Endothelial cell of umbilical vein (primary cell): ENCODE measurements around the gene KAZN. TPM values are rescaled to one million over a fixed set of nuclear protein-coding genes. Genes with fewer than 3 reads are reported as not detected.

Experiments
- BruUV-seq: library from RNA; stranded (reverse); fragments of 400-500 nt; replicated peaks from 2 replicates; lab custom pipeline; 2021; lab: Mats Ljungman, UMichigan
- CTCF ChIA-PET: fragments of 300-600, 350-600 bp; sonication (Branson Sonifier 250); formaldehyde crosslinking; loops from one replicate; lab custom pipeline; 2021; ENCODE audit warnings: antibody characterized with exemption, inconsistent platforms; lab: Charles Lee
- POLR2A ChIA-PET: fragments of 300-600, 350-600 bp; sonication (Branson Sonifier 250); formaldehyde crosslinking; loops from one replicate; lab custom pipeline; 2021; ENCODE audit warnings: antibody characterized with exemption, inconsistent platforms; lab: Charles Lee
- DNase-seq: peaks from one replicate; pipeline ENCODE4 v3.0.0-alpha.2; 2011; ENCODE audit warnings: low read depth, low spot score
- FAIRE-seq: peaks from 2 replicates; lab custom pipeline; 2011; peaks lifted over from hg19 to GRCh38; lab: Jason Lieb, UNC
- H2AFZ ChIP-seq: 2 replicates; pipeline ENCODE4 v1.6.0; 2012; ENCODE audit warnings: low read depth, low read length, control low read depth, inconsistent platforms
- H3K27ac ChIP-seq: 2 replicates; pipeline ENCODE4 v1.5.1; 2011; ENCODE audit warnings: low read depth, mild to moderate bottlenecking, control low read depth, low read length, moderate library complexity; ENCODE audit not compliant: insufficient read depth
- H3K27me3 ChIP-seq, 2 experiments: 2 replicates each; pipeline versions ENCODE4 v1.6.0 to v1.6.1; 2011; ENCODE audit warnings: low read length in 2 of 2, mixed read lengths in 1 of 2; ENCODE audit not compliant: control insufficient read depth in 2 of 2, insufficient read depth in 2 of 2
- H3K36me3 ChIP-seq, 2 experiments: 2 replicates in 1 of 2; 3 replicates in 1 of 2; pipeline ENCODE4 v1.5.1; 2011; ENCODE audit warnings: low read length in 2 of 2, mild to moderate bottlenecking in 1 of 2, moderate library complexity in 1 of 2; ENCODE audit not compliant: control insufficient read depth in 2 of 2, insufficient read depth in 2 of 2; ENCODE audit errors: extremely low read depth in 1 of 2
- H3K4me1 ChIP-seq: 3 replicates; pipeline ENCODE4 v1.5.1; 2011; ENCODE audit warnings: mild to moderate bottlenecking, low read length; ENCODE audit not compliant: control insufficient read depth, insufficient read depth; ENCODE audit errors: extremely low read depth
- H3K4me2 ChIP-seq: 2 replicates; pipeline ENCODE4 v1.6.1; 2011; ENCODE audit warnings: low read length, control low read depth, mixed read lengths; ENCODE audit not compliant: insufficient read depth
- H3K4me3 ChIP-seq, 3 experiments: fragments of 200-600 bp in 1 of 3; sonication (generic), shearing (Covaris generic) in 1 of 3; replicated peaks in 1 of 3; 2 replicates each; pipeline ENCODE4 v1.5.1; 2011 to 2016; ENCODE audit warnings: control low read depth in 3 of 3, low read length in 3 of 3, mild to moderate bottlenecking in 2 of 3, inconsistent platforms in 1 of 3, low read depth in 1 of 3, moderate library complexity in 1 of 3; ENCODE audit not compliant: insufficient read depth in 1 of 3
- H3K79me2 ChIP-seq: 2 replicates; pipeline ENCODE4 v1.6.0; 2012; ENCODE audit warnings: low read length, inconsistent platforms; ENCODE audit not compliant: control insufficient read depth, insufficient read depth
- H3K9ac ChIP-seq: replicated peaks from 2 replicates; pipeline ENCODE3; 2011; ENCODE audit warnings: low read length, control low read depth; ENCODE audit not compliant: insufficient read depth; ENCODE audit errors: extremely low read depth
- H3K9me1 ChIP-seq: replicated peaks from 3 replicates; pipeline ENCODE4 v1.6.0; 2011; ENCODE audit warnings: mild to moderate bottlenecking, low read length; ENCODE audit not compliant: control insufficient read depth, insufficient read depth; ENCODE audit errors: extremely low read depth
- H3K9me3 ChIP-seq: replicated peaks from 2 replicates; pipeline ENCODE4 v1.5.1; 2012; ENCODE audit warnings: low read length, inconsistent platforms; ENCODE audit not compliant: control insufficient read depth, insufficient read depth
- H4K20me1 ChIP-seq: replicated peaks from 2 replicates; pipeline ENCODE3; 2011; ENCODE audit warnings: mild to moderate bottlenecking, low read length; ENCODE audit not compliant: control insufficient read depth, insufficient read depth; ENCODE audit errors: extremely low read depth
- GATA2 ChIP-seq: IDR thresholded peaks from 2 replicates; pipeline ENCODE4 v1.7.0; 2011; ENCODE audit warnings: low read depth, mild to moderate bottlenecking, moderate library complexity, mixed read lengths, low read length; ENCODE audit not compliant: insufficient read length, insufficient read depth
- JUN ChIP-seq: IDR thresholded peaks from 2 replicates; pipeline ENCODE4 v1.6.1; 2011; ENCODE audit warnings: borderline replicate concordance, low read depth; ENCODE audit not compliant: insufficient read length, insufficient read depth
- MYC ChIP-seq: IDR thresholded peaks from one replicate; pipeline ENCODE4 v1.6.1; 2011; ENCODE audit warnings: mild to moderate bottlenecking, low read depth, low read length
- dilution Hi-C: fragments of 300-500 bp; cut with MboI; formaldehyde crosslinking; loops from one replicate; pipeline ENCODE4 v1.15.0; 2019; ENCODE audit warnings: low sequenced_read_pairs; ENCODE audit not compliant: extremely low pct_ligation_motif_present
- intact Hi-C: fragments of 100-400 bp; cut with micrococcal nuclease; formaldehyde crosslinking; loops from one replicate; pipeline ENCODE4 v1.10.0; 2022
- polyA plus RNA-seq, 4 experiments: library from polyadenylated mRNA; depleted of rRNA in 3 of 4; stranded (reverse) in 3 of 4; unstranded in 1 of 4; fragments of >200 nt; gene quantifications; 2 replicates each; pipeline versions ENCODE4 v1.2.1 to v1.2.3, GENCODE V29; 2011 to 2012; ENCODE audit warnings: missing spikeins in 1 of 4
- total RNA-seq: library from RNA; stranded (reverse); gene quantifications from 2 replicates; pipeline ENCODE4 v1.2.3, GENCODE V29; 2021
- TF ChIP-seq, protein P1 (sequence below): IDR thresholded peaks from 2 replicates; pipeline ENCODE4 v1.6.1; 2011; ENCODE audit not compliant: insufficient read depth, insufficient read length
- TF ChIP-seq, protein P2 (sequence below), 2 donors: IDR thresholded peaks; 1 replicate in 1 of 2; 2 replicates in 1 of 2; pipeline ENCODE4 v1.5.1; 2011; ENCODE audit warnings: low read length in 2 of 2, mild to moderate bottlenecking in 2 of 2, moderate library complexity in 2 of 2, control low read depth in 1 of 2, inconsistent platforms in 1 of 2, low read depth in 1 of 2; ENCODE audit not compliant: insufficient read depth in 1 of 2; ENCODE audit errors: extremely low read depth in 1 of 2

Gene KAZN
- total and polyA plus RNA-seq, 2 donors (not counting 3 experiments of a cell fraction or from before 2014, with no cell fraction given), result 1.6 to 5.8 TPM

DNA sequence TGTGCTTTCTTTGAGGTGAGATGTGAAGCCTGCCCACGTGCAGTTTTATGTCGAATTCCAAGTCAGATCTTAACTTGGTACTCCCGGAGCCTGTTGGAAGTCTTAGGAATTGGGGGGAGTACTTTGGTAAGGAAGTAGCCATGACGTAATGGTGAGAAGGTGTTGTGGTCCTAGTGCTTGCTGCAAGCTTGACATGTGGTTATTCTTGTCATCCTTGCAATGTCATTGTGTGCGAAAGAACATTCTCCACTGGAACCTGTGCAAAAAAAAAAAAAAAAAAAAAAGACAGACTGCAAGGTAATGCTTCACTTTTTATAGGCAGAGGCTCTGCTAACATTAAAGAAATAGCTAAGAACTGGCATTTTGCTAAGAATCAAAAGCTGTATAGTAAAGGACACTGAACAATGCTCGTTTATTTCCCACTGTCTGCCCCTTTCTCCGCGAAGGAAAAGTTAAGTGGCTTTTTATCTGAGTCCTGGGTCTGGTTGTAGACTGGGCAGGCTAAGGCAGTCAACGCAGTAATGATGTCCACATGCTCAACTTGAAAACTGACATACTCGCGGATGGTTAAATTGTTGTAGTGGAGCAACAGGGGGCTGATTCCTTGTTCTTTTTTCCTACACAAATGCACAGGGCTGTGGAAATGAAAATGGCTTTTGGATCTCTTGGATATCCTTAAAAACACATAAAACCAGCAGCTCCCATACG, 2.1 kb downstream of the KAZN start:
- H3K36me3 ChIP-seq, result no peaks in the 10 kb centered on the region
- CTCF ChIA-PET, result no interaction called here
- intact Hi-C loops (no loop called here), dilution Hi-C loops (no loop called here)
- no peak for FAIRE-seq
- H3K79me2 ChIP-seq, result no peaks in the 10 kb centered on the region
- no peak for TF ChIP-seq JUN
- no peak for TF ChIP-seq GATA2
- TF ChIP-seq MYC, result no peak
- TF ChIP-seq, protein P1, sequence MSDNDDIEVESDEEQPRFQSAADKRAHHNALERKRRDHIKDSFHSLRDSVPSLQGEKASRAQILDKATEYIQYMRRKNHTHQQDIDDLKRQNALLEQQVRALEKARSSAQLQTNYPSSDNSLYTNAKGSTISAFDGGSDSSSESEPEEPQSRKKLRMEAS, result no peak
- TF ChIP-seq, protein P2, sequence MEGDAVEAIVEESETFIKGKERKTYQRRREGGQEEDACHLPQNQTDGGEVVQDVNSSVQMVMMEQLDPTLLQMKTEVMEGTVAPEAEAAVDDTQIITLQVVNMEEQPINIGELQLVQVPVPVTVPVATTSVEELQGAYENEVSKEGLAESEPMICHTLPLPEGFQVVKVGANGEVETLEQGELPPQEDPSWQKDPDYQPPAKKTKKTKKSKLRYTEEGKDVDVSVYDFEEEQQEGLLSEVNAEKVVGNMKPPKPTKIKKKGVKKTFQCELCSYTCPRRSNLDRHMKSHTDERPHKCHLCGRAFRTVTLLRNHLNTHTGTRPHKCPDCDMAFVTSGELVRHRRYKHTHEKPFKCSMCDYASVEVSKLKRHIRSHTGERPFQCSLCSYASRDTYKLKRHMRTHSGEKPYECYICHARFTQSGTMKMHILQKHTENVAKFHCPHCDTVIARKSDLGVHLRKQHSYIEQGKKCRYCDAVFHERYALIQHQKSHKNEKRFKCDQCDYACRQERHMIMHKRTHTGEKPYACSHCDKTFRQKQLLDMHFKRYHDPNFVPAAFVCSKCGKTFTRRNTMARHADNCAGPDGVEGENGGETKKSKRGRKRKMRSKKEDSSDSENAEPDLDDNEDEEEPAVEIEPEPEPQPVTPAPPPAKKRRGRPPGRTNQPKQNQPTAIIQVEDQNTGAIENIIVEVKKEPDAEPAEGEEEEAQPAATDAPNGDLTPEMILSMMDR (IDR thresholded peaks at IDR 0.05; ENCODE audit: extremely low read depth in 1 of 2, insufficient read depth in 1 of 2, low read depth in 1 of 2, low read length in 2 of 2), result no peak
- H3K4me1 ChIP-seq, result no peaks in the 10 kb centered on the region
- no peaks in the 10 kb centered on the region for H4K20me1 ChIP-seq
- H3K4me2 ChIP-seq, result no peak overlapping the region
- no TSS peak for BruUV-seq
- H2AFZ ChIP-seq, result no peak overlapping the region
- H3K27me3 ChIP-seq, result peaks cover 0 to 5% of the 10 kb centered on the region in 2 experiments
- H3K9me1 ChIP-seq, result no peaks in the 10 kb centered on the region
- H3K9ac ChIP-seq, result no peak overlapping the region
- DNase-seq, result no peak
- H3K27ac ChIP-seq, result no peak overlapping the region
- no peak overlapping the region for H3K4me3 ChIP-seq
- H3K9me3 ChIP-seq, result no peaks in the 10 kb centered on the region
- POLR2A ChIA-PET, result no interaction called here
